DMS 273 treated with DMSO at 0.1 percent for 48 hours (cell line): ENCODE results near the gene CMIP.
"Not testable (repeated sequence)": the region's sequence is repeated elsewhere in the genome, so short reads cannot be mapped to it uniquely, and the experiment has no call there.

Experiments used
- DNase-seq: peaks from one replicate; lab custom pipeline; 2025; lab: John Stamatoyannopoulos, UW

CMIP gene

GRCh38 chr16:81444448-81445121 is at the start of gene CMIP:
Gene CMIP, plus strand, starts transcription at chr16:81444808.
- DNase-seq: no peak

- no peak for DNase-seq
These were observed 49.5 kb upstream of the CMIP start for GRCh38 chr16:81394966-81395655.

- DNase-seq: no peak
These were observed 47.3 kb upstream of the CMIP start for GRCh38 chr16:81397058-81397878.

- no peak for DNase-seq
These were observed 46.6 kb upstream of the CMIP start for GRCh38 chr16:81397879-81398520.

GRCh38 chr16:81399909-81400308 is 44.7 kb upstream of the CMIP start:
- no peak for DNase-seq

- no peak for DNase-seq
These were observed 43.3 kb upstream of the CMIP start for GRCh38 chr16:81401035-81401950.

GRCh38 chr16:81403208-81403600 is 41.4 kb upstream of the CMIP start:
- DNase-seq: no peak

- DNase-seq: no peak
These were observed 40.8 kb upstream of the CMIP start for GRCh38 chr16:81403601-81404391.

- not testable (repeated sequence) for DNase-seq
These were observed 39.6 kb upstream of the CMIP start for GRCh38 chr16:81405002-81405401.

GRCh38 chr16:81405702-81406113 is 38.9 kb upstream of the CMIP start:
- no peak for DNase-seq

GRCh38 chr16:81408409-81408950 is 36.1 kb upstream of the CMIP start:
- DNase-seq: no peak

- no peak for DNase-seq
These were observed 35.5 kb upstream of the CMIP start for GRCh38 chr16:81409016-81409556.

- DNase-seq: no peak
These were observed 33.8 kb upstream of the CMIP start for GRCh38 chr16:81410643-81411293.

- DNase-seq: no peak
These were observed 31.2 kb upstream of the CMIP start for GRCh38 chr16:81413245-81413990.

GRCh38 chr16:81415751-81416150 is 28.9 kb upstream of the CMIP start:
- DNase-seq: no peak

- no peak for DNase-seq
These were observed 27.9 kb upstream of the CMIP start for GRCh38 chr16:81416749-81417148.

GRCh38 chr16:81417210-81417609 is 27.4 kb upstream of the CMIP start:
- DNase-seq: no peak

GRCh38 chr16:81419806-81420205 is 24.8 kb upstream of the CMIP start:
- DNase-seq: no peak

- no peak for DNase-seq
These were observed 23.5 kb upstream of the CMIP start for GRCh38 chr16:81421126-81421525.
